NT2/D1 (cell line): ENCODE data around the gene YPEL1.

ENCODE experiments used
- YY1 ChIP-seq: IDR thresholded peaks from 2 replicates; pipeline ENCODE4 v1.6.1; 2011; ENCODE audit not compliant: insufficient read length, insufficient read depth
- ZNF274 ChIP-seq: IDR thresholded peaks from 2 replicates; pipeline ENCODE4 v1.6.1; 2011; ENCODE audit warnings: mild to moderate bottlenecking, low read depth, low read length

DNA sequence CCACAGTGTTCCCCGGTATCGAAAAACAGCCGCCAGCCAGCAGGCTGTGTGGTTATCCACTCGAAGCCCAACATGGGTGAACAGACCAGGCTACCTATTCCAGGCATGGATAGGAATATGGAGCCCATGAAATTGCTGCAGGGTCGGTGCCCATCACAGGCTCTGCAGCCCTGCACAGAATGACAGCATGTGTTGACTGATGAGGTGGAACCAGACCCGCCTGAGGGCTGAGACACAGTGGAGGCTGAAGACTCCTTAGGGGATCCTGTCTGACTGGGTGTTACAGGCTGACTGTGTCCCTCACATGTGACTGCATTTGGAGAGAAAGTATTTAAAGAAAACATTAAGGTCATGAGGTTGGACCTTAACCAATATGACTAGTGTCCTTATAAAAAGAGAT, 6.2 kb upstream of the YPEL1 start:
- TF ChIP-seq YY1: no peak
- no peak for TF ChIP-seq ZNF274
